GM23338 (cell line): ENCODE results near the gene NSL1. TPM values are rescaled to one million over a fixed set of nuclear protein-coding genes. Genes with fewer than 3 reads are reported as not detected.
"Not testable (repeated sequence)": the region's sequence is repeated elsewhere in the genome, so short reads cannot be mapped to it uniquely, and the experiment has no call there.

ENCODE experiments used
- ATAC-seq: fragments of 200-7000 bp; cut with Tn5 transposase; 3 replicates; pipeline ENCODE4 v1.9.1; 2020
- DNase-seq: peaks from one replicate; pipeline ENCODE4 v3.0.0-alpha.2; 2015; ENCODE audit warnings: low spot score
- H2AFZ ChIP-seq: fragments of 200-600 bp; sonication (generic); 2 replicates; pipeline ENCODE4 v1.8.0; 2016; ENCODE audit warnings: antibody characterized with exemption, mild to moderate bottlenecking, moderate library complexity
- H3F3A ChIP-seq: fragments of 200-600 bp; sonication (generic); replicated peaks from 2 replicates; pipeline ENCODE4 v1.8.0; 2017; ENCODE audit warnings: antibody characterized with exemption, mixed run types, low read depth
- H3K27ac ChIP-seq: fragments of 200-600 bp; sonication (generic); 2 replicates; pipeline ENCODE4 v1.6.1; 2016; ENCODE audit warnings: low read depth
- H3K27me3 ChIP-seq: fragments of 200-600 bp; sonication (generic); 2 replicates; pipeline ENCODE4 v1.8.0; 2016; ENCODE audit warnings: mild to moderate bottlenecking, mixed run types, moderate library complexity; ENCODE audit not compliant: insufficient read depth
- H3K36me3 ChIP-seq: fragments of 200-600 bp; sonication (generic); 2 replicates; pipeline ENCODE4 v1.8.0; 2016; ENCODE audit warnings: mild to moderate bottlenecking; ENCODE audit not compliant: insufficient read depth
- H3K4me1 ChIP-seq: fragments of 200-600 bp; sonication (generic); 2 replicates; pipeline ENCODE4 v1.8.0; 2016; ENCODE audit warnings: mild to moderate bottlenecking, moderate library complexity; ENCODE audit not compliant: insufficient read depth
- H3K4me2 ChIP-seq: fragments of 200-600 bp; sonication (generic); 2 replicates; pipeline ENCODE4 v1.7.1; 2017; ENCODE audit warnings: mixed run types
- H3K4me3 ChIP-seq: fragments of 200-600 bp; sonication (generic); 2 replicates; pipeline ENCODE4 v1.6.1; 2016; ENCODE audit warnings: mixed run types
- H3K79me2 ChIP-seq: fragments of 200-600 bp; sonication (generic); replicated peaks from 2 replicates; pipeline ENCODE4 v1.8.0; 2017; ENCODE audit warnings: mild to moderate bottlenecking; ENCODE audit not compliant: insufficient read depth
- H3K9me2 ChIP-seq: fragments of 200-600 bp; sonication (generic); 2 replicates; pipeline ENCODE4 v1.8.0; 2017; ENCODE audit not compliant: insufficient read depth
- H4K20me1 ChIP-seq: fragments of 200-600 bp; sonication (generic); replicated peaks from 2 replicates; pipeline ENCODE4 v1.8.0; 2017; ENCODE audit warnings: mild to moderate bottlenecking; ENCODE audit not compliant: insufficient read depth
- H3K27ac Mint-ChIP-seq: 2 replicates; pipeline ENCODE4 v1.8.0; 2020; ENCODE audit warnings: inconsistent platforms, mild to moderate bottlenecking, moderate library complexity, mixed read lengths
- H3K27me3 Mint-ChIP-seq: 3 replicates; pipeline ENCODE4 v1.8.0; 2022; ENCODE audit warnings: low read depth, mild to moderate bottlenecking, moderate library complexity, mixed read lengths, inconsistent platforms; ENCODE audit not compliant: insufficient read depth, poor library complexity
- H3K36me3 Mint-ChIP-seq: 3 replicates; pipeline ENCODE4 v1.8.0; 2021; ENCODE audit warnings: low read depth, mild to moderate bottlenecking, inconsistent platforms, moderate library complexity, mixed read lengths
- H3K4me1 Mint-ChIP-seq: 3 replicates; pipeline ENCODE4 v1.8.0; 2020; ENCODE audit warnings: mild to moderate bottlenecking, inconsistent platforms, mixed read lengths
- H3K4me3 Mint-ChIP-seq: 3 replicates; pipeline ENCODE4 v1.8.0; 2021; ENCODE audit warnings: moderate library complexity, mild to moderate bottlenecking, inconsistent platforms, mixed read lengths
- H3K9me3 Mint-ChIP-seq: 3 replicates; pipeline ENCODE4 v1.8.0; 2020; ENCODE audit warnings: moderate library complexity, mild to moderate bottlenecking, inconsistent platforms, mixed read lengths
- CREB1 ChIP-seq: fragments of 250-450 bp; sonication (Bioruptor Pico); IDR thresholded peaks from 2 replicates; pipeline ENCODE4 v1.5.0; 2020; ENCODE audit warnings: low read depth, mild to moderate bottlenecking, moderate library complexity
- CTCF ChIP-seq, 2 experiments: fragments of 200-600 bp in 1 of 2; sonication (generic) in 1 of 2; conservative IDR thresholded peaks; 2 replicates each; pipeline versions ENCODE4 v1.5.1 to v1.6.1; 2016 to 2017; ENCODE audit warnings: antibody characterized with exemption in 2 of 2, low read depth in 2 of 2, mild to moderate bottlenecking in 2 of 2, moderate library complexity in 1 of 2
- EZH2 ChIP-seq: fragments of 200-600 bp; sonication (generic); IDR thresholded peaks from one replicate; pipeline ENCODE4 v1.8.0; 2017; ENCODE audit warnings: antibody characterized with exemption, mild to moderate bottlenecking, low read depth; ENCODE audit not compliant: unreplicated experiment
- JUNB ChIP-seq: IDR thresholded peaks from one replicate; pipeline ENCODE4 v1.6.1; 2016; ENCODE audit warnings: antibody characterized with exemption; ENCODE audit not compliant: unreplicated experiment
- POLR2AphosphoS5 ChIP-seq: IDR thresholded peaks from 2 replicates; pipeline ENCODE4 v1.6.1; 2016; ENCODE audit warnings: antibody characterized with exemption, low read depth
- ZNF462 ChIP-seq: fragments of 250-450 bp; sonication (Bioruptor Pico); IDR thresholded peaks from 2 replicates; pipeline ENCODE4 v1.5.0; 2020; ENCODE audit warnings: mild to moderate bottlenecking, moderate library complexity
- polyA plus RNA-seq: library from polyadenylated mRNA; unstranded; fragments of >200 nt; fragmentation: Nextera tagmentation; extraction: Ambion mirVana; gene quantifications from 2 replicates; pipeline ENCODE4 v1.2.1, GENCODE V29; 2016
- total RNA-seq: library from RNA; depleted of rRNA; stranded (reverse); fragments of >200 nt; shearing (Covaris generic); gene quantifications from 2 replicates; pipeline ENCODE4 v1.2.3, GENCODE V29; 2014

The NSL1 gene
- total and polyA plus RNA-seq, 2 experiments from 2014 or later: 96.8 to 102 TPM

- no peak for TF ChIP-seq ZNF462 (CRISPR knock-in tag)
- TF ChIP-seq EZH2: no peak
- TF ChIP-seq CREB1: no peak
Observed at GRCh38 chr1:212781225-212781624, 10.4 kb downstream of the NSL1 start (continued).

- ATAC-seq (no peak), DNase-seq (no peak)
- no peak overlapping the region for H3K4me3 Mint-ChIP-seq
- H3K9me3 Mint-ChIP-seq: peaks cover 24% of the 10 kb centered on the region
- H3F3A ChIP-seq: no peaks in the 10 kb centered on the region; the same call in 1 of the 2 replicates
- no peaks in the 10 kb centered on the region for H3K27me3 Mint-ChIP-seq
- no peak overlapping the region for H3K4me3 ChIP-seq
- H3K27ac Mint-ChIP-seq: no peak overlapping the region
- H3K9me2 ChIP-seq: no peaks in the 10 kb centered on the region
- 0 out of 2 replicates have a peak, but pooled peaks cover 3% of the 10 kb centered on the region for H4K20me1 ChIP-seq
- TF ChIP-seq CREB1 (no peak), CTCF (conservative IDR thresholded peaks at IDR 0.05; ENCODE audit: low read depth in 2 of 2) (no peak), JUNB (no peak), EZH2 (no peak), POLR2AphosphoS5 (no peak)
- H3K36me3 Mint-ChIP-seq: peaks cover 73% of the 10 kb centered on the region
- H3K79me2 ChIP-seq: no peaks in the 10 kb centered on the region; the same call in 1 of the 2 replicates
- H3K4me2 ChIP-seq: no peak overlapping the region
- no peaks in the 10 kb centered on the region for H3K4me1 ChIP-seq
- no peaks in the 10 kb centered on the region for H3K27me3 ChIP-seq
- no peak overlapping the region for H2AFZ ChIP-seq
- H3K36me3 ChIP-seq: peaks cover 45% of the 10 kb centered on the region
- H3K27ac ChIP-seq: no peak overlapping the region
- no peaks in the 10 kb centered on the region for H3K4me1 Mint-ChIP-seq
Observed at GRCh38 chr1:212780759-212781158, 10.8 kb downstream of the NSL1 start.

- H3K27me3 ChIP-seq, H2AFZ ChIP-seq, H3K4me1 ChIP-seq, H4K20me1 ChIP-seq, H3K79me2 ChIP-seq, DNase-seq, H3K4me2 ChIP-seq, ATAC-seq, H3K9me2 ChIP-seq, H3K4me3 ChIP-seq, H3K27ac ChIP-seq, H3K27me3 Mint-ChIP-seq, H3K4me1 Mint-ChIP-seq, H3K27ac Mint-ChIP-seq, H3K4me3 Mint-ChIP-seq, H3F3A ChIP-seq: not testable (repeated sequence)
- H3K9me3 Mint-ChIP-seq: peaks cover 24% of the 10 kb centered on the region
- peaks cover 43% of the 10 kb centered on the region; the same call in 1 of the 2 replicates for H3K36me3 ChIP-seq
- peaks cover 75% of the 10 kb centered on the region for H3K36me3 Mint-ChIP-seq
Observed at GRCh38 chr1:212779086-212779485, 12.5 kb downstream of the NSL1 start.
